ENCODE measurements around the gene EPHA6.

GRCh38 chr3:97106652-97106989 is 292.2 kb downstream of the EPHA6 start:
- TF ChIP-seq CTCF (IDR thresholded peaks at IDR 0.05; ENCODE audit: extremely low read depth in 1 of 2, insufficient read depth in 1 of 2, low read depth in 1 of 2, low read length in 2 of 2) (no peak), EZH2 (IDR thresholded peaks at IDR 0.05; ENCODE audit: borderline replicate concordance, low read depth, low read length, severe bottlenecking) (no peak), POLR2A (IDR thresholded peaks at IDR 0.05; ENCODE audit: low read depth, low read length) (no peak)

Data from endothelial cell of umbilical vein (primary cell).